ENCODE measurements around the gene TADA2B. TPM values are rescaled to one million over a fixed set of nuclear protein-coding genes. Genes with fewer than 3 reads are reported as not detected.

The TADA2B gene
- 10 to 100 TPM; 13.3 to 27.3 (median 16.5) TPM for total RNA-seq

GRCh38 chr4:7043284-7044136 is at the start of gene TADA2B:
TSS of gene TADA2B (plus strand) at chr4:7043372. CDS start at chr4:7043580, 208 bp downstream.
- Histone ChIP-seq H3K4me1 (peaks cover 0 to 50% (median 30%) of the 10 kb centered on the region in 4 donors), H3K27ac (peak within 1 kb of the TSS; percentile 74 to 94 (median 93)), H3K27me3 (no peaks in the 10 kb centered on the region), H3K4me3 (peak within 1 kb of the TSS; percentile 99), H3K9me3 (no peaks in the 10 kb centered on the region), H3K36me3 (peaks cover 0 to 9% (median 0%) of the 10 kb centered on the region in 3 donors)
- DNase-seq (ENCODE audit: low spot score in 2 of 2): no peak
- WGBS, 2 donors: 0% methylated on average over 39 of the region's 119 CpGs; no CpG with 5 or more reads in 1 of the 2 donors
- TF ChIP-seq EP300 (IDR thresholded peaks at IDR 0.05): peak in 1 of 2 donors; percentile 20
- TF ChIP-seq CTCF (IDR thresholded peaks at IDR 0.05): no peak
- TF ChIP-seq POLR2A (IDR thresholded peaks at IDR 0.05): peak in 1 of 2 donors; percentile 8

- Histone ChIP-seq H3K9me3 (no peaks in the 10 kb centered on the region), H3K36me3 (peaks cover 0 to 66% (median 25%) of the 10 kb centered on the region in 3 donors), H3K27me3 (no peaks in the 10 kb centered on the region), H3K27ac (no peak overlapping the region), H3K4me1 (peaks cover 0 to 23% (median 7%) of the 10 kb centered on the region in 4 donors), H3K4me3 (no peak overlapping the region)
- 94 to 95% methylated on average over 12 of the region's 12 CpGs for WGBS, 2 donors
- TF ChIP-seq POLR2A (IDR thresholded peaks at IDR 0.05): no peak
- TF ChIP-seq CTCF (IDR thresholded peaks at IDR 0.05): no peak
- DNase-seq (ENCODE audit: low spot score in 2 of 2): no peak
Measured at GRCh38 chr4:6996481-6996880, 46.7 kb upstream of the TADA2B start.

- Histone ChIP-seq H3K36me3 (peaks cover 0 to 93% (median 25%) of the 10 kb centered on the region in 3 donors), H3K27ac (no peak overlapping the region), H3K9me3 (no peaks in the 10 kb centered on the region), H3K4me3 (no peak overlapping the region), H3K27me3 (no peaks in the 10 kb centered on the region), H3K4me1 (no peaks in the 10 kb centered on the region)
- DNase-seq (ENCODE audit: low spot score in 2 of 2): no peak
- 84 to 93% methylated on average over 14 of the region's 14 CpGs for WGBS, 2 donors
- TF ChIP-seq POLR2A (IDR thresholded peaks at IDR 0.05) (no peak), EP300 (IDR thresholded peaks at IDR 0.05) (no peak), CTCF (IDR thresholded peaks at IDR 0.05) (no peak)
Measured at GRCh38 chr4:6999172-7000086, 43.7 kb upstream of the TADA2B start.

GRCh38 chr4:7000421-7001176 is 42.6 kb upstream of the TADA2B start:
- peaks cover 0 to 96% (median 21%) of the 10 kb centered on the region in 3 donors for H3K36me3 ChIP-seq
- TF ChIP-seq EP300 (IDR thresholded peaks at IDR 0.05) (no peak), POLR2A (IDR thresholded peaks at IDR 0.05) (no peak), CTCF (IDR thresholded peaks at IDR 0.05) (no peak)
- no peaks in the 10 kb centered on the region for H3K4me1 ChIP-seq
- no peak overlapping the region for H3K4me3 ChIP-seq
- H3K27me3 ChIP-seq: no peaks in the 10 kb centered on the region
- whole genome bisulfite sequencing, 2 donors: 94 to 96% methylated on average over 16 to 18 of the region's 18 CpGs
- no peaks in the 10 kb centered on the region for H3K9me3 ChIP-seq
- no peak for DNase-seq (ENCODE audit: low spot score in 2 of 2)
- H3K27ac ChIP-seq: no peak overlapping the region
